HG03460 (cell line): ENCODE measurements around the gene ENPEP.
"Not testable (repeated sequence)": the region's sequence is repeated elsewhere in the genome, so short reads cannot be mapped to it uniquely, and the experiment has no call there.

ENCODE experiments used
- ATAC-seq: cut with Tn5 transposase; IDR thresholded peaks from one replicate; pipeline ENCODE4 v1.9.1; 2021; ENCODE audit not compliant: unreplicated experiment

The ENPEP gene, protein sequence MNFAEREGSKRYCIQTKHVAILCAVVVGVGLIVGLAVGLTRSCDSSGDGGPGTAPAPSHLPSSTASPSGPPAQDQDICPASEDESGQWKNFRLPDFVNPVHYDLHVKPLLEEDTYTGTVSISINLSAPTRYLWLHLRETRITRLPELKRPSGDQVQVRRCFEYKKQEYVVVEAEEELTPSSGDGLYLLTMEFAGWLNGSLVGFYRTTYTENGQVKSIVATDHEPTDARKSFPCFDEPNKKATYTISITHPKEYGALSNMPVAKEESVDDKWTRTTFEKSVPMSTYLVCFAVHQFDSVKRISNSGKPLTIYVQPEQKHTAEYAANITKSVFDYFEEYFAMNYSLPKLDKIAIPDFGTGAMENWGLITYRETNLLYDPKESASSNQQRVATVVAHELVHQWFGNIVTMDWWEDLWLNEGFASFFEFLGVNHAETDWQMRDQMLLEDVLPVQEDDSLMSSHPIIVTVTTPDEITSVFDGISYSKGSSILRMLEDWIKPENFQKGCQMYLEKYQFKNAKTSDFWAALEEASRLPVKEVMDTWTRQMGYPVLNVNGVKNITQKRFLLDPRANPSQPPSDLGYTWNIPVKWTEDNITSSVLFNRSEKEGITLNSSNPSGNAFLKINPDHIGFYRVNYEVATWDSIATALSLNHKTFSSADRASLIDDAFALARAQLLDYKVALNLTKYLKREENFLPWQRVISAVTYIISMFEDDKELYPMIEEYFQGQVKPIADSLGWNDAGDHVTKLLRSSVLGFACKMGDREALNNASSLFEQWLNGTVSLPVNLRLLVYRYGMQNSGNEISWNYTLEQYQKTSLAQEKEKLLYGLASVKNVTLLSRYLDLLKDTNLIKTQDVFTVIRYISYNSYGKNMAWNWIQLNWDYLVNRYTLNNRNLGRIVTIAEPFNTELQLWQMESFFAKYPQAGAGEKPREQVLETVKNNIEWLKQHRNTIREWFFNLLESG

DNA sequence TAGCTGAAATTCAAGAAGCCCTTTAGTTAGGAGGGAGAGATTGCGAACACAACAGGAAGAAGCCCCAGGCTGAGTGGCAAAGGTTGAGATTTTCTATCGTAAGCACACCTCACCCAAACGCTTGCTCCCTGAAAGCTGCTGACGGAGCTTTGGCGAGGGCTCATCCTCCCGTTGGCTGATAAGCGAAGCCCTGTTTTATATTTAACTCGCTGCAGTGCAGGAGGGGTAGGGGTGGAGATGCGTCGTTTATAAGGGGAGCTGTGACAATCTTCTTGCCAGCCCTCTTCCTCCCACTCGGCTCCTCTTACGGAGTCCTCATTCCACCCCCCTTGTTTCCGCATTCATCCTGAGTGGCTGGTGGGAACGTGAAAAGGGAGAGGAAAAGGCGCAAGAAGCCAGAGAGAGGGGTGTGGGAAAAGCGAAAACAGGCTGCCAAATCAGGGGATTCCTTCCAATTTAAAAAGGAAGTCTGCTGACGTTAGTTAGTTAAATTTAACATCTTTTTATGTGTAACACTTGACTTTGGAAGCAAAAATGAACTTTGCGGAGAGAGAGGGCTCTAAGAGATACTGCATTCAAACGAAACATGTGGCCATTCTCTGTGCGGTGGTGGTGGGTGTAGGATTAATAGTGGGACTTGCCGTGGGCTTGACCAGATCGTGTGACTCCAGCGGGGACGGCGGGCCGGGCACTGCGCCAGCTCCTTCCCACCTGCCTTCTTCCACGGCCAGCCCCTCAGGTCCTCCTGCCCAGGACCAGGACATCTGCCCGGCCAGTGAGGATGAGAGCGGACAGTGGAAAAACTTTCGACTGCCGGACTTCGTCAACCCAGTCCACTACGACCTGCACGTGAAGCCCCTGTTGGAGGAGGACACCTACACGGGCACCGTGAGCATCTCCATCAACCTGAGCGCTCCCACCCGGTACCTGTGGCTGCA lies at the start of gene ENPEP:
ENPEP (plus strand) TSS at position 275 of the 938 bp plus-strand sequence; CDS start at position 535, 260 bp downstream.
- ATAC-seq = no peak

DNA sequence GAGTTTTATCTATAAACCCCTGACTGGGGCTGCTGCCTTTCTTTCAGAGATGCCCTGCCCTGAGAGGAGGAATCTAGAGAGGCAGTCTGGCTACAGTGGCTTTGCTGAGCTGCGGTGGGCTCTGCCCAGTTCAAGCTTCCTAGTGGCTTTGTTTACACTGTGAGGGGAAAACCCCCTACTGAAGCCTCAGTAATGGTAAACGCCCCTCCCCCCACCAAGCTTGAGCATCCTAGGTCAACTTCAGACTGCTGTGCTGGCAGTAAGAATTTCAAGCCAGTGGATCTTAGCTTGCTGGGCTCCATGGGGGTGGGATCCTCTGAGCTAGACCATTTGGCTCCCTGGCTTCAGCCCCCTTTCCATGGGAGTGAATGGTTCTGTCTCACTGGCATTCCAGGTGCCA lies 44.1 kb upstream of the ENPEP start:
- not testable (repeated sequence) for ATAC-seq

DNA sequence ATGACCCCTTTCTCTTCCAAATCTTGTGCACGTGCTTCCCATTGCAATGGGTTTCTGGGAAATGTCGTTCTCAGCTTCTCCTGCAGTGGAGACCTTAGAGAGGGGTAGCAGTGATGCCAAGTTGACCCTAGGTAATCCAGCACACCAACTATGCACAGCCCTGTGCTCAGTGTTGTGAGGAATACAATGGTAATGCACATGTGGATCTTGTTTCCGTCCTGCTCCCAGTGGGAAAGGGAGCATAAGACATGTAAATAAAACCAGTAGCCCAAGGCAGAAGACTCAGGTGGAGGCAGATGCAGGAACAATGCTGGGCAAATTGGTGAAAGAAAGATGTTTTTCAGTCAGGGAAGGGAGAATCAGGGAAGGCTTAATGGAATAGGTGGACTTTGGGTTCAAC lies 38.7 kb upstream of the ENPEP start:
- not testable (repeated sequence) for ATAC-seq

DNA sequence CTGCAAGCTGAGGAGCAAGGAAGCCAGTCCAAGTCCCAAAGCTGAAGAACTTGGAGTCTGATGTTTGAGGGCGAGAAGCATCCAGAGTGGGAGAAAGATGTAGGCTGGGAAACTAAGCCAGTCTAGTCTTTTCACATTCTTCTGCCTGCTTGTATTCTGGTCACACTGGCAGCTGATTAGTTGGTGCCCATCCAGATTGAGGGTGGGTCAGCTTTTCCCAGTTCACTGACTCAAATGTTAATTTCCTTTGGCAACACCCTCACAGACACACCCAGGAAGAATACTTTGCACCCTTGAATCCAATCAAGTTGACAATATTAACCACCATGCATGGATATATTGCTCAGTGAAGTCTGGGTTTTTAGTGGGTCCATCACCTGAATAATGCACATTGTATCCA lies 36.7 kb upstream of the ENPEP start:
- not testable (repeated sequence) for ATAC-seq

DNA sequence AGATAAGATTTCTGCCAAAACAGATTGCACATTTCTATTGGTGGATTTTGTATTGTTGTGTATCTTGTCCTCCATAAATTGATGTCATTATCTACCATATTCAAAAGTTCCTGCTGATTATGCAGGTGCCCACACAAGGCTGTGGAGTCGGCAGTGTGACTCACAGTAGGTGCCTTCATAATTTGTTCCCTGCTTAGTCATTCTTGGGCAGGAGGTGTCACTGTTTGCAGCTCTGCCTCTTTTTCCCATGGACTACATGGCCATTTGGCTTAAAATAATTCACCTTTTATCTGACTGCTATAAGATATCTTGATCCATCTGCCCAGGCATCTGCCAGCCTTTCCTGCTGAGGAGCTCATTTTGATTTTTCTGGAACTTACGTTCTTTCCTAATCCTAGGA lies 33.6 kb upstream of the ENPEP start:
- ATAC-seq = no peak

DNA sequence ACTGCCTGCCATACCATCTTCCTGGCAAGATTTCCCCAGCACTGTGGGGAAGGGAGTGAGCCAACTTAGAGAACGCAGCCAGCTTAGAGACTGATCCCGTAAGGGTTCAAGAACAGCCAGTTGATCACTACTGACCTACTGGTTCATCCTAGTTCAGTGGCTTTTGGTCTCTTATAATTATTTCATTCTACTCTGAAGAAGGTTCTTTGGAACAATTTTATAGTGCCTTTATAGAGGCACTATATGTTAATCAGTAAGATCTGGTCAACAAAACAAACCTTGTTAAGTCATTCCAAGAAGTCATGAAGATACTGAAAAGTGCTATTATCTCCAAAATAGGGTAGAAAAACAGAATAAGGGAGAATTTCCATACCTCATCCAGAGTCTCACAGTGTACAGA lies 33.2 kb upstream of the ENPEP start:
- ATAC-seq = no peak

DNA sequence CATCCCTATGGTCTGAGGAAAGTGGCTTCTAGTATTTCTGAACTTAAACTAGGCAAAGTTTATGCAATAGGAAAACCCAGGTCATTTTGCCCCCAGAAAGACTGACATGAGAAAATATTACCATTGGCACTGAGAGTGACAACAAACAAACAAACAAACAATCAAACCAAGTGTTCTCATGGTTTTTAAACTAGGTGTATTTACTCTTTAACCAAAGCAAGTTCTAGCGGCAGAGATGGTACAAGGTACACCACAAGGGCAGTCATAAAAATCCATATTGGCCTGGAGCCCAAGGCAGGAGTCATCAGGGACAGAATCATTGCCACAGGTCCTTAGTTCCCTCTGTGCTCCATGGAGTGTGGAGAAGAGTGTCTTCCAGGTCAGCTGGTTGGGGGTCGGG lies 26.0 kb upstream of the ENPEP start:
- no peak for ATAC-seq

DNA sequence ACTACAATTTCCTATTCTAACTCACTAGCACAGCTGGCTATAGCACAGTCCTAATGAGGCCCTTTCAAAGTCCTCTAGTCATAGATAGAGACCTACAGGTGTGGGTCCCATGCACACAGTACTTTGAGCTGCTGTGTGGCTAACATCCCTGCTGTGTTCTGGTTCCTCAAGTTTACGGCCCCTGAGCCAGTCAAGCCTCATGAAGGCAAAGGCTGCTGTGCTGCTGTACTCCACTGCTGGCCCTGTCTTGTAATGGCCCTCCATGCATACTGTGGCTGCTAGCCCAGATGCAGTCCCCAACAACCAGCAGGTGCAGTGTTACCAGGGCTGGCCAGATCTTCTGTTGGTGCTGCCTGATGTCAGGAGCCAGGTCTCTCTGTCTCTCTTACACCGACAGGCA lies 23.4 kb upstream of the ENPEP start:
- no peak for ATAC-seq

DNA sequence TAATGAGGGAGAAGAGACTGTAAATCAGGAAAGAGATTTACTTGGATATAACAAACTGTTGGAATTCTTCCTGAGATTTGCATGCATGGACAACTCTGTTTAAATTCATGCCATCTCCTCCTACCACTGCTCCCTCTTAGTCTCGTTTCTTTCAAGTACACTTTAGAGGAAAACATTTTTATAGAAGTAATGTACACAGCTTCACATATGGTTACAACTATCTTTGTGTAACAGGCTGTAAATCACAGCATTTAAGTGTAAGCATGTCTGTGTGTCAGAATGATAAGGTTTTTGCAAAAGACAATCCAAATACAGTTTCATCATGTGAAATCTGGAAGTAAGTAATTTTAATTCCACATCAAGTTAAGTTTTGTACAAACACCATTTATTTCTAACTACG lies 21.5 kb upstream of the ENPEP start:
- no peak for ATAC-seq

DNA sequence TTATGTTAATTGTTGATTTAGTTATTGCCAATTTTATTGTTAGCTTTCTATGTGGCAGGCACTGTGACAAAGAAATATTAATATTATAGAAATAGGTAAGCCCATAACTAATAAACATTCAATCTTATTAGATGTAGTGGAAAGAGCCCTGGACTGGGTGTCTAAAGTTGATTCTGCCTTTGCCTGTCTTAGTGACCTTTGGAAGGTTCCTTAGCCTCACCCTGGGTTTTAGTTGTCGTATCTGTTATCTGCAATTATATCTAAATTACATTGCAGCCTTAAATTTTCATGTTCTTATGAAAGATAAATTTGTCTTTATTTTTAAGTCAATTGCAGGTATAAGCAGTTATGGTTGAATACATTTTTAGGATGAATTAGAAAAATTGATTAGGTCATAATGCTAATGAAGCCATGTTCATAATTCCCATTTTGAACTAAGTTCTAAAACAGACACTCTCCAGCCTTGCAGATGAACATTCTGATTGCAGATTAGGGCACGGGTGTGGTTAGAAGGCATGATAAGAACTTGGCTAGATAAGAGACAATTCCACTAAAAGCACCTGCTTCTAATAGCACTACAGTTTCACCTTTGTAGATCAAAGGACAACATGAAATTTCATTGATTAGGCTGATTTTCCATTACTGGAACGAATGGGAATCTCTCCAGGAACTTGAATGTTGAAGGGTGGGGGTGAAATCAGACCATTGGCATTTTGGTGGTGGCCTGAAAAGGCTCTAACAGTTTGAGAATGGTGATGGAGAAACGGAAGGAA lies 17.3 kb upstream of the ENPEP start:
- no peak for ATAC-seq

DNA sequence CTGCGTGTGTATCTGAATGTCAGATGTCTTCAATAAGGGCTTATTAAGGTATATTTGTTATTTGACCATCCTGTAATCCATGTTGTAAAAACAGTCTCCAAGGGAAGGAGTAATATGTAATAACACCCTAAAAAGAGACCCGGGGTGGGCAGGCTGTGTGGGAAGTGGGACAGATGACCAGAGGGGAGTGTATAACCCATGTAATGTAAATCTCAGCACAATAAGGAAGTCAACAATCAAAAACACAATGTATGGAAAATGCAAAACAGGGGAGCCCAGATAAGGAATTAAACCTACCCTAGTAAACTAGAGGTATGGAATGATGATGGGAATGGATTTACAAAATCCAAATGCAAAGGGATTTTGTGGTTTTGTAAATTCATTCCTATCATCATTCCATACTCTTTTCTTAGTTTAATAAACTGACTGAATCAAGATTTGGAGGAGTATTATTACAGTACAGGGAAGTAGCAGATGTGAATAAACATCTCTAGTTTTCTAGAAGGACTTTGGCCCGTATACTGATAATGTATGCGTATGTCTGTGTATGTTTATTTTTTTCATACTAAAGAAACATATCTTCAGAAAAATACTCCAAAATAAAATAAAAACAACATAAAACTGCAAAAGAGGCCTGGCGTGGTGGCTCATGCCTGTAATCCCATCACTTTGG lies 15.7 kb upstream of the ENPEP start:
- ATAC-seq = no peak

DNA sequence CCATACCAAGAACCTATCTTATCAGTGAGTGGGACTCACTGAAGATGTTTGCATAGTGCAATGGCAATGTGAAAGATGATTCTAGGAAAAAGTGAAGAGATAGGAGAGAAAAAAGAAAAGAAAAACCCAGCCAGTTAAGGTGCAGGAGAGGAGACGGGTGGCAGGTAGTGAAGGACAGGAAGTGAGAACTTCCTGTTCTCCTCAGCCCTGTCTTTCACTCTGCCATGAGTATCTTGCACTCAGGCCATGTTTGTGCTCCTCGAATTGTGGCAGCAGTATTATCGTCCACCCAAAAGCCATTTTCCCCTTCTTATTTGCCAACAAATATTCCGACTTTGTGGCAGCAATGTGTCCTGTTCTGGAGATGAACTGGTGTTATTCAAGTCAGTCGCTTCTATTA lies 8.6 kb upstream of the ENPEP start:
- ATAC-seq = no peak

DNA sequence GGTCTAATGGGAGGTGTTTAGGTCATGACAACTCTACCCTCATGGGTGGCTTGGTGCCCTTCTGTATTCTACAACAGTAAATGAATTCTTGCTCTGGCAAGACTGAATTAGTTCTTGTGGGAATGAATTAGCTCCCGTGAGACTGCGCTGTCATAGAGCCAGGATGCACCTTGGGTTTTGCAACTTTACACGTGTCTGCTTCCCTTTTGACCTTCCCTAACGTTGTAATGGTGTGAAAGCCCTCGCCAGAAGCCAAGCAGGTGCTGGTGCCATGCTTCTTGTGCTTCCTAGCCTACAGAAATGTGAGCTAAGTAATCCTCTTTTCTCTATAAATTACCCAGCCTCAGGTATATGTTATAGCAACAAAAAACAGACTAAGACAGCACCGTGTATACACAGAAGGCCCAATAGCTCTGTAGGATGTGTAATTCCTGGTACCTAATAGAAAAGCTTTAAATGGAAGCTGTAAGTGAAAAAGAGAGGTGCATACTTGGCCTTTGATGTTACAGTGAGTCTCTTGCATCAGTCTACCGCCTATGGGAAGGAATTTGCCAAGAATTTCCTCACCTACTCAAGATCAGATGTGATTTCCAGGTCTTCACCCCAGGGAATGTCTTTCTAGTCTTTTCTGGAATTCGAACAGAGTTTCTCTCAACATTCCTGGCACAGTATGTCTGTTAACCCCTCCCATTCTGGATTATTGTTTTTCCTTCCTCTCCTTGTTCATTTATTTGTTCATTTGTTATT lies 3.2 kb upstream of the ENPEP start:
- no peak for ATAC-seq

DNA sequence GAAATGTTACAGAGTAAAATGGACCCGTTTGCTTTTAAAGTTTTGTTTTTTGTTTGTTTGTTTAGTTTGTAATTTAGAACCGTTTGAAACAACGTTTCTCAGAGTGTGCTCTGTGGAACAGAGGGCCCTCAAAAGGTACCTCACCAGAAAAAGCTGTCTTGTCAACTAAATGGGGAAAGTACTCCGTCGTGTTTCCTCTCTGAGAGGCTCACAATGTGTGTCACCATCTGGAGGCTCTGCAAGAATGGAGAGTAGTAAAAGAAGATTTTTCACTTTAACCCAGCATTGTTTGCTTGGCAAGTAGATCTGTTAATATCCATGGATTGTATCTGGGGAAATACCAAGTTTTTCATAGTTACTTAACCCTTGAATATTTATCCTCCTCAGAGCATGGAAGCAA lies 1.5 kb upstream of the ENPEP start:
- no peak for ATAC-seq

DNA sequence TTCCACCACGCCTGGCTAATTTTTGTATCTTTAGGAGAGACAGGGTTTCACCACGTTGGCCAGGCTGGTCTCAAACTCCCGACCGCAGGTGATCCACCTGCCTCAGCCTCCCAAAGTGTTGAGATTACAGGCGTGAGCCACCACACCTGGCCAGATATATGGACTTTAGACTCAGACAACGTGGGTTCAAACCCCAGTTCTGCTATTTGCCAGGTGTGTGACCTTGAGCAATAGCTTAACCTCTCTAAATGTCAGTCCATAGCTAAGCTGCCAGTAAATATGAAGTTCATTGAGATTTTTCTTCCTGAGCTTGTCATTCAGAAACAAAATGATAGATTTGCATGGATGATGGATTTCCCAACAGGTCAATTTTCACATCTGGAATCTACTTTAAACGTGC lies 875 bp upstream of the ENPEP start:
- not testable (repeated sequence) for ATAC-seq

DNA sequence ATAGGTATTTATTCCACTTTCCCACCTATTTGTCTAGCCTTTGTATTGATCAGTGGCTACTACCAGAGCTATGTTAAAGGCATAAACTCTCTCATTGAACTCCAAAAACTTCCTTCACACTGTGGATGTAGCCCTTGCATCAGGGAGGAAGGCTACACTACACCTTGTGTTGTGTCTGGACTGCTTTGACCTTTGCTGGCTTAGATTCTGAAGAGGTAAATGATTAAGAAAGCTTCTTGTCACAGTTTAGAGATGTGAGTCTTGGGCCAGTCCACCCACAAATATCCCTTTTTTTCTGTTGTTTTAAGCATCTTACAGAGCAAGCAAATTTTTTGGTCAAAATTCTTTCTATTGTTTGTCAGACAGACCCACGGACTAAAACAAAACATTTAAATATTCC lies 1.9 kb downstream of the ENPEP start:
- no peak for ATAC-seq

DNA sequence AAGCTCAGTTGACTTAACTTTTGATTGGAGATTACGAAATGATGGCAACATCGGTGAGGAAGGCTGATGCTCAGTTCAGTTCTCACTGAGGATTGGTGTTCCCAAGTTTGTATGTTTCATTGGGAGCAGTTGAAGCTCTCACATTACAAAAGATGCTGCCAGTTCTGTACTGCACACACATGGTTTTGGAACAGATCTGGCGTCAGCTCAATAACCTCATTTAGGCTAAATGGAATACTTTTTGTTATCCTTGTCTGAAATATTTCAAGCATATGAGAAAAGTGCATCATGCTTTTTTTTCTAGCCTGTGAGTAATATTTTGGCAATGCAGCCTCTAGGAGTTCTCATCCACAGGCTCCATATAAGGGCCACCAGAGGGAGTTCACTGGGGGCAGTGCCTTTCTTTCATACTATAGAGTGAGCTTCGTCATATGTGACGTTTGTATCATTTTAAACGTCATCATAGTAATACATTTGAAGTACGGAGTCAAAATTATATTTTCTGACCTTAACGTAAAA lies 4.1 kb downstream of the ENPEP start:
- no peak for ATAC-seq

DNA sequence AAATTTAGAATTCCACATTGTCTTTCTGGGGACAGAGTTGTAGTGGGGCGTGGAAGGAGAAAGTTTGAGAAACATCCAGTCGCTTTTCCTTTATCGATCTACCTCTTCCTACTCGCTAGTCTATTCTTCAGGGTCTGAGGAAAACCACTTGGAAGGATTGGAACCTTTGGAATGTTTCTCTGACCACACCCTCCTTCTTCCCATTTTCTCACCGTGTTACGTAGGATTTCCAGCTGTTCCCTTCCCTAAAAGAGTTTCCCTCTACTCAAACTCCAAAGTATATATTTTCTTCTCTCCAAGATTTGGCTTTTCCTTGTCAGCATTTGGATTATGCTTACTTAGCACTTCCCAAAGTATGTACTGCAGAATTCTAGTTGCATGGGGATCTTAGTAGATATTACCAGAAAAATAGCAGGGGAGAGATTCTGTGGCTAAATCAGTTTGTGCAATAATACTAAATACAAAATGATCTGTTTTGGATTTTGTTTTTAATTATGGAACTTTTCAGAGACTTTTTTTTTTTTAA lies 4.9 kb downstream of the ENPEP start:
- ATAC-seq = no peak
